Upper lobe of left lung (tissue), 4 donors: ENCODE results near the gene GPR68.

Experiments
- CTCF ChIP-seq, 6 experiments: fragments of 450-650 bp in 4 of 6; fragments of 200-600 bp in 2 of 6; sonication (generic) in 2 of 6; IDR thresholded peaks; one replicate each; pipeline ENCODE4 v1.5.1; 2016 to 2019; ENCODE audit warnings: antibody characterized with exemption in 6 of 6
- EP300 ChIP-seq, 4 donors: sonication (generic); formaldehyde crosslinking; IDR thresholded peaks; one replicate each; pipeline ENCODE4 v1.5.1; 2017; ENCODE audit warnings: antibody characterized with exemption in 4 of 4, control low read depth in 2 of 4
- POLR2A ChIP-seq, 4 donors: fragments of 450-650 bp; IDR thresholded peaks; one replicate each; pipeline ENCODE4 v1.5.1; 2016 to 2017; ENCODE audit warnings: antibody characterized with exemption in 4 of 4, mild to moderate bottlenecking in 2 of 4
- POLR2AphosphoS5 ChIP-seq, 2 donors: sonication (generic); formaldehyde crosslinking; IDR thresholded peaks; one replicate each; pipeline ENCODE4 v1.5.1; 2017; ENCODE audit warnings: antibody characterized with exemption in 2 of 2

GRCh38 chr14:91278383-91278715 is 33.8 kb upstream of the GPR68 start:
- TF ChIP-seq CTCF (IDR thresholded peaks at IDR 0.05) (no peak), POLR2A (IDR thresholded peaks at IDR 0.05) (no peak), EP300 (IDR thresholded peaks at IDR 0.05) (no peak), POLR2AphosphoS5 (IDR thresholded peaks at IDR 0.05) (no peak)
